ENCODE data around the gene PHF20.

Gene PHF20

DNA sequence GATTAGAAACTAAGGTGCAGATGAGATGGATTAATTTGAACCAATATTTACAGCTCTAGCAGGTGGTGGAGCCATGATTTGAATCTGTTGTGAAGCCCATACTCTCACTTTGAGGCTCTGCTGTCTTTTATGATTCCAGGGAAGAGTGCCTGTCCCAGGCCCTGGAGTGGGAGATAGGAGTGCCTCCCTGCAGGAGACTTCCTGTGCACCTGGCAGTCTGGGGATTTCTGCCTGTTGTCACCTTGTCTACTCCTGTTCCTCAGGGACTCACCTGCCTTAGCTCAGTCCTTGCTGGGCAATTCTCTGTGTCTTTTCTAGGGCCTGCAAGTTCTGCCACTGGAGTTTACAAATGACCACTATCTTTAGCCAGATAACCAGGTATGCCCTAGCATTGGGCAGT is 136.2 kb downstream of the PHF20 start:
- DNase-seq (ENCODE audit: low read depth in 2 of 2) = no peak
- TF ChIP-seq, protein P1, sequence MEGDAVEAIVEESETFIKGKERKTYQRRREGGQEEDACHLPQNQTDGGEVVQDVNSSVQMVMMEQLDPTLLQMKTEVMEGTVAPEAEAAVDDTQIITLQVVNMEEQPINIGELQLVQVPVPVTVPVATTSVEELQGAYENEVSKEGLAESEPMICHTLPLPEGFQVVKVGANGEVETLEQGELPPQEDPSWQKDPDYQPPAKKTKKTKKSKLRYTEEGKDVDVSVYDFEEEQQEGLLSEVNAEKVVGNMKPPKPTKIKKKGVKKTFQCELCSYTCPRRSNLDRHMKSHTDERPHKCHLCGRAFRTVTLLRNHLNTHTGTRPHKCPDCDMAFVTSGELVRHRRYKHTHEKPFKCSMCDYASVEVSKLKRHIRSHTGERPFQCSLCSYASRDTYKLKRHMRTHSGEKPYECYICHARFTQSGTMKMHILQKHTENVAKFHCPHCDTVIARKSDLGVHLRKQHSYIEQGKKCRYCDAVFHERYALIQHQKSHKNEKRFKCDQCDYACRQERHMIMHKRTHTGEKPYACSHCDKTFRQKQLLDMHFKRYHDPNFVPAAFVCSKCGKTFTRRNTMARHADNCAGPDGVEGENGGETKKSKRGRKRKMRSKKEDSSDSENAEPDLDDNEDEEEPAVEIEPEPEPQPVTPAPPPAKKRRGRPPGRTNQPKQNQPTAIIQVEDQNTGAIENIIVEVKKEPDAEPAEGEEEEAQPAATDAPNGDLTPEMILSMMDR (IDR thresholded peaks at IDR 0.05; ENCODE audit: low read depth, low read length) = no peak
- no peak overlapping the region for H3K4me3 ChIP-seq (replicated peaks in 1 of 2; ENCODE audit: low read depth in 2 of 2, low read length in 2 of 2)

DNA sequence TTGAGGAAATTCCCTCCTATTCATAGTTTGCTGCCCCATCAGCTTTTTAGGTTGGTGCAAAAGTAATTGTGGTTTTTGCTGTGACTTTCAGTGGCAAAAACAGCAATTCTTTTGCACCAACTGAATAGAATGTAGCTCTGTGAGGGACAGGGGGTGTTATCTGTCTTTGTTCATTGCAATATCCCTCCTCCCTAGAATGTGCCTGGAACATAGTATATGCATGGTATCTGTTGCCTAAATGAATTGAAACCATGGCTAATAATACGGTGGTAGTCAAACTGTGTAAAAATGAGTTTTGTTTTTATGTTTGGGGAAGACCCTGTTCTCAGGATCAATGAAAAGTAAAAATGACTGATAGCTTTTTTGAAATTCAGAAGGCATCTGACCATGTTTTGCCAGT is 137.4 kb downstream of the PHF20 start:
- H3K4me3 ChIP-seq (replicated peaks in 1 of 2; ENCODE audit: low read depth in 2 of 2, low read length in 2 of 2) = no peak overlapping the region
- TF ChIP-seq, protein P1 (IDR thresholded peaks at IDR 0.05; ENCODE audit: low read depth, low read length) = no peak
- DNase-seq (ENCODE audit: low read depth in 2 of 2) = no peak

DNA sequence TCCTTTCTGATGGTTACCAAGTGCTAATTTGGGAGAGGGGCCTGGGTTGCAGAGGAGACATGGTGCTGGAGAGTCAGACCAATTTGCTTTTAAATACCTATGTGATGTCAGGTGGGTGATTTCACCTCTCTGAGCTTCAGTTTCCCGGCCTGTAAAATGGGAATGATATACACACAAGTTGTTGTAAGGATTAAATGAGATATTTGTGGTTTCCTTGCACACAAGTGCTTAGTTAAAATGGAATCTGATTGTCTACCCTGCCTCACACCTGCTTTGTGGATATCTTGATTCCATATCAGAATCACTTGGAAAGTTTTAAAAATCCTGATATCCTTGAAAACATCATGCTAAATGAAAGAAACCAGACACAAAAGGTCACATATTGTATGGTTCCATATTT is 138.0 kb downstream of the PHF20 start:
- DNase-seq (ENCODE audit: low read depth in 2 of 2) = no peak
- no peak overlapping the region for H3K4me3 ChIP-seq (replicated peaks in 1 of 2; ENCODE audit: low read depth in 2 of 2, low read length in 2 of 2)
- TF ChIP-seq, protein P1 (IDR thresholded peaks at IDR 0.05; ENCODE audit: low read depth, low read length) = no peak

DNA sequence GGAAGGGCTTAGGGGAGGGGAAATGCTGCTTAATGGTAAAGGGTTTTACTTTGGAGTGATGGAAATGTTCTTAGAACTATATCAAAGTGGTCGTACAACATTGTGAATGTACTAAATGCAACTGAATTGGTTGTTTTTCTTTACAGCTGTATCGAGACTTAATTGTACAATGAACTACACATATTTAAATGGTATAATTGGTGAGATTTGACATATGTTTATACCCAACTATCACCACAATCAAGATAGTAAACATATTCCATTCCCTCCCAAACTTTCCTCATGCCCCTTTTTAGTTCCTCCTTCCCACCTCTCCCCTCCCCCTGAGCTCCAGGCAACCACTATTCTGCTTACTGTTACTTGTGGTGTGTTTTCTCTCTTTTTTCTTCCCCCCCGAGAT is 138.4 kb downstream of the PHF20 start:
- no peak overlapping the region for H3K4me3 ChIP-seq (replicated peaks in 1 of 2; ENCODE audit: low read depth in 2 of 2, low read length in 2 of 2)
- TF ChIP-seq, protein P1 (IDR thresholded peaks at IDR 0.05; ENCODE audit: low read depth, low read length) = no peak
- DNase-seq (ENCODE audit: low read depth in 2 of 2) = no peak

DNA sequence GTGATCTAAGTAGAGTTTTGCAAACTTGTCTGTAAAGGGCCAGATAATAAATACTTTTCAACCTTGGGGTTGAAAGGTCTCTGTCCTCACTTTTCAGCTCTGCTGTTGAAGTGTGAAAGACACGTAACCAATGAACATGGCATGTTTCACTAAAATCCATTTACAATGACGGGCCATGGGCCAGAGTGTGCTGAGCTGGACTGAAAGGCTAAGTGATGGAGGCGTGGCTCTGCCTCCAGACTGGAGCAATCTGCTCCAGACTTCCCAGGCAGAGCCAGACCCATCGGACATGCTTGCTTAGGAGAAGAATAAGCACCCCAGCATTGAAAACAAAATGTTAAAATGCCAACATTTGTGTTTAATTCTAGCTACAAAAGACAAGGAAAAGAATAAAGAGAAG is 141.1 kb downstream of the PHF20 start:
- TF ChIP-seq, protein P1 (IDR thresholded peaks at IDR 0.05; ENCODE audit: low read depth, low read length) = no peak
- H3K4me3 ChIP-seq (replicated peaks in 1 of 2; ENCODE audit: low read depth in 2 of 2, low read length in 2 of 2) = no peak overlapping the region
- peak in 1 of 2 donors; percentile 17 for DNase-seq (ENCODE audit: low read depth in 2 of 2)

DNA sequence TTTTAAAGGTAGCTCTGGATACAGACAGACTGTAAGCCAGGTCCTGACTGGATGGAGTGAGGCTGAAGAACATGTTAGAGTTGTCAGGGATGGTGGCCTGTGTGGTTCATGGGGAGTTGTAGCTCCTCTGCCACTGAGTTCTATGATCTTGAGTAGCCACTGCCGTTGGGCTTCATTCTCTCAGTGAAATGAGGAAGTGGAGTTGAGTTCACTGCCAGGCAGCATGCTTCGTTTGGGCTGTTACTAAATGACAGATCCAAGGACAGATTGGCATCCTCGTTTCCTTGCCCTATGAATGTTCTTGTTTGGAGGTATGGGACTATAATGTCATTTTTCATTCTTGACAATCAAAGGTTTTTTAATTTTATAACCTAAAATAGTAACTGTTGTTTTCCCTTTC is 145.3 kb downstream of the PHF20 start:
- DNase-seq (ENCODE audit: low read depth in 2 of 2) = no peak
- no peak overlapping the region for H3K4me3 ChIP-seq (replicated peaks in 1 of 2; ENCODE audit: low read depth in 2 of 2, low read length in 2 of 2)
- TF ChIP-seq, protein P1 (IDR thresholded peaks at IDR 0.05; ENCODE audit: low read depth, low read length) = no peak

DNA sequence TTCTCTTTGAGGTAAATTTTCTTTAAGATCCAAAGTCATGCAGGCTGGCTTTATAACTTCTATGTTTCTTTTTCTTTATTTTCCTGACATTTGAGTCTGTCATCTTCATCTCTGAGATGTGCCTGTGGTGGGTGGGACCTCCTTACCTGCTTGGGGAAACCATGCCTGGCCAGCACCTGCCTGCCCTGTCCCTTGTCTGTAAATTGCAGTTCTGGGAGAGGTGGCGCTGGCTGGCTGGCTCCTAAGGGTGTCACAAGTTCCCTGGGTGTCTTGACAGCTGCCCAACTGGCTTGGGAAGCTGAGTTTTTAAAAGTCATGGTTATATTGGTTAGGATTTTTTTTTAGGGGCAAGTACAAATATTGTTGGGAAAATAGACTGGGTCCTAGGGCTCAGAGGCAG is 146.2 kb downstream of the PHF20 start:
- DNase-seq (ENCODE audit: low read depth in 2 of 2) = no peak
- H3K4me3 ChIP-seq (replicated peaks in 1 of 2; ENCODE audit: low read depth in 2 of 2, low read length in 2 of 2) = no peak overlapping the region
- TF ChIP-seq, protein P1 (IDR thresholded peaks at IDR 0.05; ENCODE audit: low read depth, low read length) = no peak
